Gastrocnemius medialis (tissue), 4 donors: ENCODE measurements around the gene RWDD1. TPM values are rescaled to one million over a fixed set of nuclear protein-coding genes. Genes with fewer than 3 reads are reported as not detected.

Experiments used
- ATAC-seq, 2 donors: fragments of 150-250 bp; one replicate each; pipeline ENCODE4 v1.9.1; 2016
- DNase-seq, 2 donors: peaks; one replicate each; pipeline ENCODE4 v3.0.0-alpha.2; 2019
- H3K27ac ChIP-seq, 4 donors: fragments of 200-600 bp; sonication (generic); 1 replicate in 1 of 4; 2 replicates in 3 of 4; pipeline ENCODE4 v1.5.1; 2016 to 2018; ENCODE audit warnings: mild to moderate bottlenecking in 2 of 4, moderate library complexity in 1 of 4
- H3K27me3 ChIP-seq, 3 donors: fragments of 200-600 bp; sonication (generic) in 2 of 3; 1 replicate in 1 of 3; 2 replicates in 2 of 3; pipeline versions ENCODE4 v1.5.1 to v1.6.0; 2016 to 2019; ENCODE audit warnings: mild to moderate bottlenecking in 1 of 3, moderate library complexity in 1 of 3
- H3K36me3 ChIP-seq, 2 donors: fragments of 200-600 bp; sonication (generic) in 1 of 2; one replicate each; pipeline ENCODE4 v1.5.1; 2017 to 2018
- H3K4me1 ChIP-seq, 2 donors: fragments of 200-600 bp; sonication (generic) in 1 of 2; one replicate each; pipeline ENCODE4 v1.5.1; 2016 to 2017; ENCODE audit warnings: mild to moderate bottlenecking in 2 of 2
- H3K4me3 ChIP-seq, 4 donors: fragments of 200-600 bp; sonication (generic) in 3 of 4; 1 replicate in 1 of 4; 2 replicates in 3 of 4; pipeline ENCODE4 v1.5.1; 2016 to 2019; ENCODE audit warnings: mild to moderate bottlenecking in 2 of 4
- H3K9me3 ChIP-seq, 3 donors: fragments of 200-600 bp; sonication (generic) in 2 of 3; 1 replicate in 1 of 3; 2 replicates in 2 of 3; pipeline ENCODE4 v1.5.1; 2016 to 2019
- POLR2A ChIP-seq, 2 donors: fragments of 450-650 bp; IDR thresholded peaks; one replicate each; pipeline ENCODE4 v1.6.1; 2017; ENCODE audit warnings: antibody characterized with exemption in 2 of 2, mild to moderate bottlenecking in 2 of 2, moderate library complexity in 2 of 2
- in situ Hi-C, 4 donors: fragments of 200-750 bp; cut with MboI; loops; one replicate each; pipeline versions ENCODE4 v1.15.0 to v1.8.0; 2017; ENCODE audit warnings: low sequenced_read_pairs in 4 of 4
- intact Hi-C: fragments of 100-400 bp; cut with DNase I; formaldehyde crosslinking; loops from one replicate; pipeline ENCODE4 v1.15.1; 2023; ENCODE audit warnings: low total_unique reads
- total RNA-seq, 4 donors: library from RNA; depleted of rRNA; stranded (reverse); fragments of >200 nt; gene quantifications; one replicate each; pipeline versions ENCODE4 v1.1.0 to v1.2.3, GENCODE V29; 2016
- TF ChIP-seq, protein P1 (sequence below), 5 experiments: fragments of 450-650 bp in 3 of 5; fragments of 200-600 bp in 2 of 5; sonication (generic) in 2 of 5; IDR thresholded peaks in 4 of 5; conservative IDR thresholded peaks in 1 of 5; 1 replicate in 4 of 5; 2 replicates in 1 of 5; pipeline ENCODE4 v1.5.1; 2016 to 2019; ENCODE audit warnings: antibody characterized with exemption in 5 of 5, mild to moderate bottlenecking in 3 of 5, moderate library complexity in 3 of 5

Gene RWDD1, protein sequence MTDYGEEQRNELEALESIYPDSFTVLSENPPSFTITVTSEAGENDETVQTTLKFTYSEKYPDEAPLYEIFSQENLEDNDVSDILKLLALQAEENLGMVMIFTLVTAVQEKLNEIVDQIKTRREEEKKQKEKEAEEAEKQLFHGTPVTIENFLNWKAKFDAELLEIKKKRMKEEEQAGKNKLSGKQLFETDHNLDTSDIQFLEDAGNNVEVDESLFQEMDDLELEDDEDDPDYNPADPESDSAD
- total RNA-seq: 10 to 100 TPM; 42.1 to 63.8 (median 51.2) TPM

DNA sequence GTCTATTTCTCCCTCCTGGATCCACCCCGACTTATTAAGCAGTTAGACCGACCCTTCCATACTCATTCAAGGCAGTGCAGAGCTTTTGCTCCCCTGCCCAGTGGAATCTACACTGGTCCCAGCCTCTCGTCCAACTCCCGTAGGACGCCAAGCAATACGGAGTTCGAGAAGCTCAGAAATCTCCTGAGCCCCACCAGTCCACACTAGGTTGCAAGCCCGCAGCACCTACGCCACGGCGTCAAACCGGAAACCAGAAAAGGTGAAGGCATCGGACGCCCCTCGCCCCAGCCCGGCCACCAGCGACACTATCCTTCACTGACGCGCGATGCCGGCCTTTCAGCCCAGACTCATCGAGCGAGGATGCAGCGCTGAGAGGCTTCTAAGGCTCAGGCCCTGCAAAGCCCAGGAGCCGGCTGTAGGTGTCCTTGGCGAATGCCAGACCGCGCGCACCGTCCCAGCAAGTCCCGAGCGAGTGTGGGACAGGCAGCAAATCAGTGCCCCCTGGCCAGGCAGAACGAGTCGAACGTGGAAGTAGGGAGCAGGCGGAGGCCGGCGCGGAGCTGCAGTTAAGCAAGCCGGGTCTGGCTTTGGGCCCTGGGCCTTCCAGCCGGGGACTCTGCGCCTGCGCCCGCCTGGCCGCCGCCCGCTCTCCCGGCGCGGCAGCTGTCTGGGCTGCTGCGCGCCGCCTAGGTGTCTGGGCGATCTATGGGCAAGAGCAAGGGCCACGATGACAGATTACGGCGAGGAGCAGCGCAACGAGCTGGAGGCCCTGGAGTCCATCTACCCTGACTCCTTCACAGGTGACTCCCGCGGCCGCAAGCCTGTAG lies at the start of gene RWDD1:
Gene RWDD1, plus strand, starts transcription at position 649 of the 827 bp plus-strand sequence. Its CDS starts 79 bp downstream, at position 728.
- H3K27me3 ChIP-seq: no peaks in the 10 kb centered on the region
- DNase-seq (peak; percentile 99), ATAC-seq (peak; percentile 96 to 98)
- intact Hi-C loops: loop anchor here (1.0 to 5.0 kb wide), 4 partner anchors 96 to 290 kb away; partner anchors contain the start of genes KPNA5 and ZUP1
- peaks cover 0 to 5% of the 10 kb centered on the region in 2 donors for H3K36me3 ChIP-seq
- peak within 1 kb of the TSS; percentile 77 to 92 (median 86) for H3K4me3 ChIP-seq
- H3K9me3 ChIP-seq: no peaks in the 10 kb centered on the region
- in situ Hi-C loops: no loop called here
- peaks cover 41 to 43% of the 10 kb centered on the region in 2 donors for H3K4me1 ChIP-seq
- peak within 1 kb of the TSS; percentile 88 to 94 (median 91) for H3K27ac ChIP-seq
- TF ChIP-seq POLR2A (IDR thresholded peaks at IDR 0.05): peak; percentile 76 to 77
- TF ChIP-seq, protein P1, sequence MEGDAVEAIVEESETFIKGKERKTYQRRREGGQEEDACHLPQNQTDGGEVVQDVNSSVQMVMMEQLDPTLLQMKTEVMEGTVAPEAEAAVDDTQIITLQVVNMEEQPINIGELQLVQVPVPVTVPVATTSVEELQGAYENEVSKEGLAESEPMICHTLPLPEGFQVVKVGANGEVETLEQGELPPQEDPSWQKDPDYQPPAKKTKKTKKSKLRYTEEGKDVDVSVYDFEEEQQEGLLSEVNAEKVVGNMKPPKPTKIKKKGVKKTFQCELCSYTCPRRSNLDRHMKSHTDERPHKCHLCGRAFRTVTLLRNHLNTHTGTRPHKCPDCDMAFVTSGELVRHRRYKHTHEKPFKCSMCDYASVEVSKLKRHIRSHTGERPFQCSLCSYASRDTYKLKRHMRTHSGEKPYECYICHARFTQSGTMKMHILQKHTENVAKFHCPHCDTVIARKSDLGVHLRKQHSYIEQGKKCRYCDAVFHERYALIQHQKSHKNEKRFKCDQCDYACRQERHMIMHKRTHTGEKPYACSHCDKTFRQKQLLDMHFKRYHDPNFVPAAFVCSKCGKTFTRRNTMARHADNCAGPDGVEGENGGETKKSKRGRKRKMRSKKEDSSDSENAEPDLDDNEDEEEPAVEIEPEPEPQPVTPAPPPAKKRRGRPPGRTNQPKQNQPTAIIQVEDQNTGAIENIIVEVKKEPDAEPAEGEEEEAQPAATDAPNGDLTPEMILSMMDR (IDR thresholded peaks at IDR 0.05 in 4 of 5, conservative IDR thresholded peaks at IDR 0.05 in 1 of 5): peak in 4 of 5 experiments; percentile 16 to 33 (median 24)

DNA sequence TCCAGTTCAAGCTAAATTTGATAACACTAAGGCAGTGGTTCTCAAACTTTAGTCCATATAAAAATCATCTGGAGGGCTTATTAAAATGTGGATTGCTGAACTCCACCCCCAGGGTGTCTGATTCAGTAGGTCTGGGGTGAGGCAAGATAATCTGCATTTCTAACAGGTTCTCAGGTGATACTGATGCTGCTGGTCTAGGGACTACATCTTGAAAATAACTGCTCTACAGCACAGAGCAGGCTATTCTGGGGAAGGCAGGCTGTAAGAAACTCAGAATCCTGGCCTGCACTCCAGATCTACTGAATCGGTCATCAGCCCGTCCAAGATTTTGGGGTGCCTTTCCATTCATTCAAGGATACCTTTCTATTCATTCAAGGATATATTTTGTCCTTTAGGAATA lies 48.4 kb upstream of the RWDD1 start:
- no peaks in the 10 kb centered on the region for H3K27me3 ChIP-seq
- no peak overlapping the region for H3K4me3 ChIP-seq
- H3K36me3 ChIP-seq: no peaks in the 10 kb centered on the region
- no peaks in the 10 kb centered on the region for H3K4me1 ChIP-seq
- intact Hi-C loops (no loop called here), in situ Hi-C loops (no loop called here)
- DNase-seq: no peak
- H3K9me3 ChIP-seq: no peaks in the 10 kb centered on the region
- no peak for ATAC-seq
- TF ChIP-seq, protein P1 (IDR thresholded peaks at IDR 0.05 in 4 of 5, conservative IDR thresholded peaks at IDR 0.05 in 1 of 5): no peak
- TF ChIP-seq POLR2A (IDR thresholded peaks at IDR 0.05): no peak
- H3K27ac ChIP-seq: no peak overlapping the region

DNA sequence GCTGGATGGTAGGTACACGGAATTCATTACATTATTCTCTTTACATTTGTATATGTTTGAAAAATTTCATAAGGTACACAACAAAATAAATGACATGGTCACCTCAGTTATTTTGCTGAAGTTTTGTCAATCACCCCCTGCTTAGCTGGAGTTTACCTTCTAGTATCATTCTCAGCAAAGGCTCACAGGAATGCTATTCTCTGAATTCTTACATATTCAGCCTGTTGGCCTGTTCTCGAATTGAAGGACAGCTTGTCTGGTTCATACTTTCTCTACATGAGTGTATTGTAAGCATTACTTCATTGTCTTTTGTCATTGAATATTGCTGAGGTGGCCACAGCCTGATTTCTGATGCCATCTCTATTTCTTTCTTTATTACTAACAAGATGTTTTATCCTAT lies 47.1 kb upstream of the RWDD1 start:
- Histone ChIP-seq H3K36me3 (no peaks in the 10 kb centered on the region), H3K4me1 (no peaks in the 10 kb centered on the region), H3K4me3 (no peak overlapping the region), H3K9me3 (no peaks in the 10 kb centered on the region), H3K27me3 (no peaks in the 10 kb centered on the region), H3K27ac (no peak overlapping the region)
- DNase-seq: no peak
- TF ChIP-seq, protein P1 (IDR thresholded peaks at IDR 0.05 in 4 of 5, conservative IDR thresholded peaks at IDR 0.05 in 1 of 5): no peak
- no peak for TF ChIP-seq POLR2A (IDR thresholded peaks at IDR 0.05)
- in situ Hi-C loops: no loop called here
- intact Hi-C loops: no loop called here
- no peak for ATAC-seq

DNA sequence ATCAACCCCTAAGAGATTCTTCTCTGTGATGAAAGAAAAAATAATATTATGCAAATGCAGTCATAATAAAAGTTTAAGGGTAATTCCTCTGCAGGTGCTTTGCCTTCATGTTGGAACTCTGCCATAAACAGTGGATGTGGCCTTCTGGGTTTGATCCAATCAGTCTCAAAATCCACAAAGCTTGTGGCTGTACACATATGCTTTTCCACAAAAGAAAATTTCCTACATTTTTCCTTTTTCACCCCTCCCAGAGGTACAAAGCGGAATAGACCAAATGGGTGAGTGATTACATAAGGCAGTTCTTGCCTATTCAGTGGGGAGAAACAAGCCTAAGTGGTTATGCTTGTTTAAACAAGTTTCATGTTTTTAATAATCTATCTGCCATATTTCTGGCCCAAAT lies 43.2 kb upstream of the RWDD1 start:
- DNase-seq: no peak
- Histone ChIP-seq H3K4me3 (no peak overlapping the region), H3K4me1 (no peaks in the 10 kb centered on the region), H3K36me3 (no peaks in the 10 kb centered on the region), H3K9me3 (no peaks in the 10 kb centered on the region), H3K27me3 (no peaks in the 10 kb centered on the region), H3K27ac (no peak overlapping the region)
- intact Hi-C loops (no loop called here), in situ Hi-C loops (loop anchor here in 2 of 4 donors (5.0 to 25.0 kb wide), 2 partner anchors 236 to 241 kb away; partner anchors contain the start of gene TSPYL1 (in 1 of the 2))
- ATAC-seq: no peak
- TF ChIP-seq POLR2A (IDR thresholded peaks at IDR 0.05): no peak
- TF ChIP-seq, protein P1 (IDR thresholded peaks at IDR 0.05 in 4 of 5, conservative IDR thresholded peaks at IDR 0.05 in 1 of 5): no peak
